Activated naive CD4-positive, alpha-beta T cell treated with anti-CD3 and anti-CD28 coated beads for 36 hours (primary cell): ENCODE data around the gene EDARADD. TPM values are rescaled to one million over a fixed set of nuclear protein-coding genes. Genes with fewer than 3 reads are reported as not detected.
"Not testable (repeated sequence)": the region's sequence is repeated elsewhere in the genome, so short reads cannot be mapped to it uniquely, and the experiment has no call there.

Source experiments
- CTCF ChIA-PET: fragments of 350-600 bp; sonication (Branson Sonifier 250); formaldehyde crosslinking; loops from one replicate; lab custom pipeline; 2021; ENCODE audit warnings: antibody characterized with exemption; lab: Charles Lee
- DNase-seq: peaks from one replicate; pipeline ENCODE4 v3.0.0-alpha.2; 2020
- H3K27ac Mint-ChIP-seq: one replicate; pipeline ENCODE4 v1.8.0; 2021; ENCODE audit warnings: mild to moderate bottlenecking, mixed read lengths
- H3K27me3 Mint-ChIP-seq: one replicate; pipeline ENCODE4 v1.8.0; 2021; ENCODE audit warnings: low read depth, mixed read lengths
- H3K36me3 Mint-ChIP-seq: one replicate; pipeline ENCODE4 v1.8.0; 2021; ENCODE audit warnings: low read depth, mixed read lengths
- H3K4me1 Mint-ChIP-seq: one replicate; pipeline ENCODE4 v1.8.0; 2021; ENCODE audit warnings: low read depth, mixed read lengths
- H3K4me3 Mint-ChIP-seq: one replicate; pipeline ENCODE4 v1.8.0; 2021; ENCODE audit warnings: mild to moderate bottlenecking, moderate library complexity, mixed read lengths
- H3K9me3 Mint-ChIP-seq: one replicate; pipeline ENCODE4 v1.8.0; 2021; ENCODE audit warnings: mixed read lengths
- intact Hi-C: fragments of 100-400 bp; cut with micrococcal nuclease; formaldehyde crosslinking; loops from one replicate; pipeline ENCODE4 v1.15.1; 2023
- total RNA-seq, 2 experiments: library from RNA; stranded (reverse); gene quantifications; one replicate each; pipeline ENCODE4 v1.2.3, GENCODE V29; 2021

Gene EDARADD
- total RNA-seq, 2 experiments from 2014 or later = 0.50 TPM; not detected in 1

DNA sequence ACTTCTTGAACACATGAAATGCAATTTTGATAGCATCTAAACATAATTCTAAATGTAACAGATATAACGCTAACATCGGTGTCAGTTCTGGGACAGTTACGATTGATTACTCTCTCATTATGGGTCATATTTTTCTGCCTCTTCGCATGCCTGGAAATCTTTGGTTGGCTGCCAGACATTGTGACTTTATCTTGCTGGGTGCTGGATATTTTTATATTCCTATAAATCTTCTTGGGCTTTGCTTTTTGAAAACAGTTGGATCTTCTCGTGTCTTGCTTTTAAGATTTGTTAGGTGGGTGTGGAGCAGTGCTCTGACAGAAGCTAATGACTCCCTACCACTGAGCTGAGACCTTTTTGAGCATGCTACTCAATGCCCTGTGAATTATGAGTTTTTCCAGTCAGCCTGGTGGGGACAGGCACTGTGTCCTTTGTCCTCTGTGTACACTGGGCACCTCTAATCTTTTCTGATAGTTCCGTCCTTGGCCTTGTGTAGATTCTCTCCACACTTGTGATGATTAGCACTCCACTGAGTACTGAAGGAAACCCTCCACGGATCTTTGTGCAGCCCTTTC is 28.0 kb upstream of the EDARADD start:
- Mint-ChIP-seq H3K27me3 (no peaks in the 10 kb centered on the region), H3K36me3 (no peaks in the 10 kb centered on the region), H3K4me1 (no peaks in the 10 kb centered on the region), H3K27ac (no peak overlapping the region), H3K9me3 (peaks cover 1% of the 10 kb centered on the region), H3K4me3 (no peak overlapping the region)
- CTCF ChIA-PET = interaction anchor here (0.6 kb wide), 1 partner anchor 719 kb away, joined by 4 read pairs; no protein-coding TSS in a partner anchor
- no peak for DNase-seq
- intact Hi-C loops = no loop called here

DNA sequence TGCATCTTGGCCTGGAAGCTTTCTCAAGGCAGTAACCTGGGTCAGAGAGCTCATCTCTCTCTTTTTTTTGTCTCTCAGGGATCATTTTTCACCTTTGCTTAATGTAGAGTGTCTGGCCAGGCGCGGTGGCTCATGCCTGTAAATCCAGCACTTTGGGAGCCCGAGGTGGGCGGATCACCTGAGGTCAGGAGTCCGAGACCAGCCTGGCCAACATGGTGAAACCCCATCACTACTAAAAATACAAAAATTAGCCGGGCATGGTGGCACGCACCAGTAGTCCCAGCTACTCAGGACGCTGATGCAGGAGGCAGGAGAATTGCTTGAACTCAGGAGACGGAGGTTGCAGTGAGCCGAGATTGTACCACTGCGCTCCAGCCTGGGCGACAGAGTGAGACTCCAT is 27.4 kb upstream of the EDARADD start:
- H3K27me3 Mint-ChIP-seq, H3K4me1 Mint-ChIP-seq, H3K9me3 Mint-ChIP-seq, H3K27ac Mint-ChIP-seq, H3K4me3 Mint-ChIP-seq, H3K36me3 Mint-ChIP-seq, DNase-seq, intact Hi-C loops: not testable (repeated sequence)
- CTCF ChIA-PET = interaction anchor here (0.6 kb wide), 1 partner anchor 720 kb away, joined by 4 read pairs; no protein-coding TSS in a partner anchor

DNA sequence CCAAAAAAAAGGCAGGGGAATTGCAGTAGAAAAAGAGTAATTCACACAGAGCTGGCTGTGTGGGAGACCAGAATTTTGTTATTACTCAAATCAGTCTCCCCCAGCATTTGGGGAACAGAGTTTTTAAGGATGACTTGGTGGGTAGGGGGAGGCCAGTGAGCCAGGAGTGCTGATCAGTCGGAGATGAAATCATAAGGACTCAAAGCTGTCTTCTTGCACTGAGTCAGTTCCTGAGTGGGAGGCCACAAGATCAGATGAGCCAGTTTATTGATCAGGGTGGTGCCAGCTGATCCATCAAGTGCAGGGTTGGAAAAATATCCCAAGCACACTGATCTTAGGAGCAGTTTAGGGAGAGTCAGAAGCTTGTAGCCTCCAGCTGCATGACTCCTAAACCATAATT is 23.7 kb upstream of the EDARADD start:
- CTCF ChIA-PET = no interaction called here
- Mint-ChIP-seq H3K27ac (no peak overlapping the region), H3K36me3 (no peaks in the 10 kb centered on the region), H3K4me1 (no peaks in the 10 kb centered on the region), H3K27me3 (peaks cover 2% of the 10 kb centered on the region), H3K9me3 (peaks cover 1% of the 10 kb centered on the region), H3K4me3 (no peak overlapping the region)
- intact Hi-C loops = no loop called here
- DNase-seq = no peak

DNA sequence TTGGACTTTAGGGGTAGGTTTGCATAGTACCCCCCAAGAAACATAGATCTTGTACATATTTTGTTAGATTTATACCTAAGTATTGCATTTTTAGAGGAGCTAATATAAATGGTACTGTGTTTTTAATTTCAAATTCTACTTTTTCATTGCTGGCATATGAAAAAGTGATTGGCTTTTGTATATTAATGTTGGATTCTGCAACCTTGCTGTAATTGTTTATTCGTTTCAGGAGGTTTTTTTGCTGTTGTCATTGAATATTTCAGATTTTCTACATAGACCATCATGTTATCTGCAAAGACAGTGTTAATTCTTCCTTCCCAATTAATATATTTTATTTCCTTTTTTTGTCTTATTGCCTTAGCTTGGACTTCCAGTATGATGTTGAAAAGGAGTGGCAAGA is 23.0 kb upstream of the EDARADD start:
- Mint-ChIP-seq H3K4me3 (no peak overlapping the region), H3K36me3 (no peaks in the 10 kb centered on the region), H3K4me1 (no peaks in the 10 kb centered on the region), H3K27me3 (peaks cover 2% of the 10 kb centered on the region), H3K9me3 (peaks cover 1% of the 10 kb centered on the region), H3K27ac (no peak overlapping the region)
- no peak for DNase-seq
- CTCF ChIA-PET = no interaction called here
- intact Hi-C loops = no loop called here

DNA sequence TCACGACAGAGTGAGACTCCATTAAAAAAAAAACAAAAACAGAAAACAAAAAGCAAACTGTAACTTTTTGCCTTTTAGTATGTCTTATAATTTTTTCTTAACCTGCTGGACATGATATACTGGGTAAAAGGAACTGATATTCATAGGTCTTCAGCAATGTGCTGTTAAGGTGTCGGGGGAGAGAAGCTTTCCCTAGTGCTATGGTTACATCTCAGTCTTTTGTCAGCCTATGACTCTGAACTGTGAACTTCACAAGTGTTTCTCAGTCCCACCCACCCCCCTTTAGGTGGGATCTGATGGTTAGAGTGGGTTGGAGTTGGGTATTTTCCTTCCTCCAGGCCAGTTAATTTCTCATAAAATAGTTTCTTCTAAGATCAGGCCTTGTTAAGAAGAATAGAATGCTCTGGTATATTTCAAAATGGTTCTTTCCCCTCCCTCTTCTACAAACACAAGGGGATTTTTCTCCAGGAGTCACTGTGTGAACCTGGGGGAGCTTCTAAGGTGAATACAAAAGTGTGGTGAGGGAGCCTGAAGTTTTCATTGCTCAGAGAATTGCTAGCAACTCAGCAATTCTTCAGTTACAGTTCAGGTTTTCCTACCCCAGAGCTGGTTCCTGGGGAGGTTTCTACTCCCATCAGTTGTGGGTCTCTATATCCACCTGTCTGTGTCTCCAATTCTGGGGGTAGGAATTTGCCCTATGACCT is 16.1 kb upstream of the EDARADD start:
- H3K27ac Mint-ChIP-seq = no peak overlapping the region

DNA sequence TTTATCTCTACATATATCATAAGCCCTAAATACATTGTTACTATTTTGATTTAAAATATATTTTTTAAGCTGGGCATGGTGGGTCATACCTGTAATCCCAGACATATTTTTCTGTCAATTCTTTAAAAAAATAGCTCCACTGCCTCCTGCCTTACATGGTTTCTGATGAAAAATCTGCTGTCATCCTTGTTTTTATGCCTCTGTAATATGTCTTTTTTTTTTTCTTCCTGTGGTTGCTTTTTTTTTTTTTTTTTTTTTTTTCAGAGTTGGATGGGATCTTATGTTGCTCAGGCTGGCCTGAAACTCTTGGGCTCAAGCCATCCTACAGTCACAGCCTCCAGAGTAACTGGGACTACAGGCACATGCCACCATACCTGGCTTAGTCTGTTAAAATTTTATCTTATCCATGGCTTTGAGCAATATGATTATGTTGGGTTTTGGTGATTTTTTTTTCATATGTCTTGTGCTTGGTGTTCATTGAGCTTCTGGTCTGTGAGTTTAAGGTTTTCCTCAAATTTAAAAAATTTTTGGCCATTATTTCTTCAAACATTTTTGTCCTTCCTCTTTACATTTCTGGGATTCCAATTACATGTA is 12.4 kb upstream of the EDARADD start:
- intact Hi-C loops = no loop called here
- H3K9me3 Mint-ChIP-seq = peaks cover 18% of the 10 kb centered on the region
- H3K27me3 Mint-ChIP-seq = no peaks in the 10 kb centered on the region
- H3K36me3 Mint-ChIP-seq = no peaks in the 10 kb centered on the region
- DNase-seq = no peak
- CTCF ChIA-PET = interaction anchor here (0.6 to 1.4 kb wide), 2 partner anchors 13 to 105 kb away, joined by 3 to 5 read pairs; no protein-coding TSS in a partner anchor
- H3K4me3 Mint-ChIP-seq = no peak overlapping the region
- peaks cover 3% of the 10 kb centered on the region for H3K4me1 Mint-ChIP-seq
- H3K27ac Mint-ChIP-seq = no peak overlapping the region

More for the DNA sequence above, 16.1 kb upstream of the EDARADD start:
- H3K27me3 Mint-ChIP-seq = peaks cover 2% of the 10 kb centered on the region
- peaks cover 18% of the 10 kb centered on the region for H3K9me3 Mint-ChIP-seq
- intact Hi-C loops = no loop called here
- DNase-seq = no peak
- peaks cover 3% of the 10 kb centered on the region for H3K4me1 Mint-ChIP-seq
- CTCF ChIA-PET = no interaction called here
- H3K36me3 Mint-ChIP-seq = no peaks in the 10 kb centered on the region
- no peak overlapping the region for H3K4me3 Mint-ChIP-seq

DNA sequence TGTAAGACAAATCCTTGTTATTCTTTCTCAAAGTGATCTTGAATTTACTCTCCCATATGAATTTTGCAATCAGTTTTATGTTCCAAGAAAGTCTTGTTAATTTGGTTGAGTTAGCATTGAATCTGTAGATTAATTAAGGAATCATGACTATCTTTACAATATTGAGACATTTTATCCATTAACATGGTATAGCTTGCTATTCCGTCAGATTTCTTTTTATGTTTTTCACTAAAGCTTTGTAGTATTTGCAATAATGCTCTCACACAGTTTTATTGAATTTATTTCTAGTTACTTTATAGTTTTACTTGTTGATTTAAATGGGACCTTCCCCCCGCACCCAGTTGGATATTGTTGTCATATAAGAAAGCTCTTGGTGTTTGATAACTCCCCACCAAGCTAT is 5.8 kb upstream of the EDARADD start:
- CTCF ChIA-PET = interaction anchor here (0.6 kb wide), 1 partner anchor 13 kb away, joined by 3 read pairs; no protein-coding TSS in a partner anchor
- Mint-ChIP-seq H3K4me1 (no peaks in the 10 kb centered on the region), H3K4me3 (no peak overlapping the region), H3K27ac (no peak overlapping the region), H3K27me3 (peaks cover 4% of the 10 kb centered on the region), H3K9me3 (no peaks in the 10 kb centered on the region), H3K36me3 (no peaks in the 10 kb centered on the region)
- DNase-seq = no peak
- intact Hi-C loops = no loop called here

DNA sequence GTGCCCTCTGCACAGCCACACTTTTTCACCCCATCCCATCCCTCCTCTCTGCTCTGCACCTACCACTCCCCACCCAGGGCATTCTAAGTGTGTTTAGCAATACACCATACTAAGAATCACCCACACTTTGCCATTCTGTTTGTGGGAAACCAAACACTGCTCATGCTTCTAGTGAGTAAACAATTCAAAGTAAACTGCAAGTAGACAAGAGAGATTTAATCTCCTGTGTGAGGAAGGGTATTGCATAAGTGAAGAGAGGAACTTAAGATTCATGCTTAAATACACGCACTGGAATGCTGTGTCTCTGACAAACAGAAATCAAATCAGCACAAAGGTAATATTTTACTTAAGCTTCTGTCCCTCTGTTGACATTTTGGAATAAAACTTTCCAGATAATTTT is 4.8 kb upstream of the EDARADD start:
- CTCF ChIA-PET = interaction anchor here (0.6 kb wide), 1 partner anchor 22 kb away, joined by 5 read pairs; no protein-coding TSS in a partner anchor
- intact Hi-C loops = no loop called here
- H3K36me3 Mint-ChIP-seq = no peaks in the 10 kb centered on the region
- H3K4me1 Mint-ChIP-seq = peaks cover 7% of the 10 kb centered on the region
- no peaks in the 10 kb centered on the region for H3K9me3 Mint-ChIP-seq
- no peak for DNase-seq
- H3K4me3 Mint-ChIP-seq = no peak overlapping the region
- peaks cover 13% of the 10 kb centered on the region for H3K27me3 Mint-ChIP-seq
- H3K27ac Mint-ChIP-seq = no peak overlapping the region

DNA sequence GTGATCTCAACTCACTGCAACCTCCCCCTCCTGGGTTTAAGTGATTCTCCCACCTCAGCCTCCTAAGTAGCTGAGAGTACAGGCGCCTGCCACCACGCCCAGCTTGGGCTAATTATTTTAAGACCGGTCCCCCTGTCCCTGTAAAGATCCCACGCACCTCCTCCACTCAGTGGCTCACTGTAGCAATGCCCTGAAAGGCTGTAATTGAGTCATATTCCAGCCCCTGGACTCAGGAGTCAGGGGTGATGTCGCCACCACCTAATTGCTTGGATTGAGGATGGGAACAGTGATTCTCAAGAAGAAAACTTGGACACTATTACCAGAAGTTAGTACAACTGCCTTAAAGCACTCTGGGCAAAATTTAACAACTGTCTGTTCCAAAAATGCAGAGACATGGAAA is 3.1 kb upstream of the EDARADD start:
- CTCF ChIA-PET = no interaction called here
- Mint-ChIP-seq H3K4me3 (no peak overlapping the region), H3K27me3 (peaks cover 20% of the 10 kb centered on the region), H3K36me3 (peaks cover 2% of the 10 kb centered on the region), H3K27ac (no peak overlapping the region), H3K9me3 (no peaks in the 10 kb centered on the region), H3K4me1 (peaks cover 13% of the 10 kb centered on the region)
- intact Hi-C loops = no loop called here
- DNase-seq = no peak

DNA sequence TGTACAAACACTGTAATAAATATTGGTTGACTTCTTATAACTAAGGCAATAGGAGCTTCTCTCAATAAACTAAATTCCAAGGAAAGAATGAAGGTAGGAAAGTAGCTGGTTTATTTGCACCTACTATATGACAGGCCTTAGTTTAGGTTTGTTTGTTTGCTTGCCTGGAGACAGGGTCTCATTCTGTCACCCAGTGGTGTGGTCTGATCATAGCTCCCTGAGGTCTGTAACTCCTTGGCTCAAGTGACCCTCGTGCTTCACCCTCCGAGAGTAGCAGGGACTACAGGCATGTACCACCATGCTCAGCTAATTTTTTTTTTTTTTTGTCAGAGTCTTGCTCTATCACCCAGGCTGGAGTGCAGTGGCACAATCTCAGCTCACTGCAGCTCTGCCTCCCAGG is 1.9 kb upstream of the EDARADD start:
- peaks cover 27% of the 10 kb centered on the region for H3K27me3 Mint-ChIP-seq
- H3K9me3 Mint-ChIP-seq = no peaks in the 10 kb centered on the region
- H3K27ac Mint-ChIP-seq = no peak overlapping the region
- intact Hi-C loops = no loop called here
- CTCF ChIA-PET = interaction anchor here (0.6 kb wide), 1 partner anchor 17 kb away, joined by 3 read pairs; no protein-coding TSS in a partner anchor
- H3K4me3 Mint-ChIP-seq = no peak overlapping the region
- peaks cover 2% of the 10 kb centered on the region for H3K36me3 Mint-ChIP-seq
- no peak for DNase-seq
- peaks cover 18% of the 10 kb centered on the region for H3K4me1 Mint-ChIP-seq

DNA sequence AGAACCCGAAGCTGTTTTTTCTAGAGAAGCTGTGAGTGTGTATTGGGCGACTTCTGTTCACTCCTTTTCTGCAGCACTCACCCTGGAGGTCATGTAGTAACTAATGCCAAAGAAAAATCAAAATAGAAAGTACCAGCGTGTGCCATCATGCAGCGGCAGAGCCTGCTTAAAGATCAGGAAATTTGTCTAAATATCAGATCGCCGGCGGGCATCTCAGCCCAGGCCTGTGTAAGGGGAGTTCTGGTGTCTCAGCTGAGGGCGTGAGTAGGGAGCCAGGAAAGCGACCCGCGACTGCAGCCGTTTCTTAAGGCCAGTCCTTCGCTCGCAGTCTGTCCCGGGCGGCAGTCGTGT is 768 bp downstream of the EDARADD start:
- intact Hi-C loops = loop anchor here (1.0 kb wide), 1 partner anchor 95 kb away; no protein-coding TSS in a partner anchor
- H3K36me3 Mint-ChIP-seq = peaks cover 2% of the 10 kb centered on the region
- no peak for DNase-seq
- H3K27ac Mint-ChIP-seq = no peak overlapping the region
- peaks cover 43% of the 10 kb centered on the region for H3K27me3 Mint-ChIP-seq
- peaks cover 18% of the 10 kb centered on the region for H3K4me1 Mint-ChIP-seq
- H3K4me3 Mint-ChIP-seq = peak overlapping the region; percentile 79
- CTCF ChIA-PET = interaction anchor here (0.8 to 1.1 kb wide), 3 partner anchors 14 to 57 kb away, joined by 3 read pairs; no protein-coding TSS in a partner anchor
- H3K9me3 Mint-ChIP-seq = no peaks in the 10 kb centered on the region

DNA sequence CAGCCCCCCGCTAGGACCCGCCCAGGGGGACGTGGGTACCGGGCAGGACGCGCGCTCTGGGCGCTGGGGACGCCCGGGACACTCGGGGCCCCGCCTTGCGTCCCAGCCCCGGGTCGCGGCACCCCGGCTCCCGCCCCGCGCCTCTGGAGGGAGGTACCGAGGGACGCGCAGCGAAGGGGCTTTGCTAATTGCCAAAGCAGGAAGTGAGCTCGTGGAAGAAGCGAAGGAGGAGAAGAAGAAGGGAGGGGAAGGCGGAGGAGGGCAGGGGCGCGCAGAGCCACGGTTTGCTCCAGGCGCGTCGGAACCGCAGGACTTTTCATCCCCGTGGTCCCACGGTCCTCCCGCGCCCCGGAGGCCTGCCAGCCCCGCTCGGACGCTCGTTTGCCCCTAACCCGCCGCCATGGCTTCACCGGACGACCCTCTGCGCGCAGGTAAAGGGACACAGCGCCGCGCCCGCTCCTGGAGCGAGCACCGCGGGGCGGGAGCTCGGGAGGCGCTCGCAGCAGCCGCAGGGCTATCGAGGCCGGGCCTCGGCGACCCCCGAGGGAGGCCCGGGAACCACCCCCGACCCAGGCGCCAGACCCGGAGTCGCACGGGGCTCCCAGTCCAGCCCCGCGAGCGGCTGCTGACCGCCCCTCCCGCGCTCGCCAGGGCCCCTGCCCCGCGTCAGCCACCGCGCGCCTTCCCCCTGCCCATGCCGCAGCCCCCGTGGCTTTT is 1.3 kb downstream of the EDARADD start:
- Mint-ChIP-seq H3K4me1 (peaks cover 18% of the 10 kb centered on the region), H3K27me3 (peaks cover 47% of the 10 kb centered on the region), H3K9me3 (no peaks in the 10 kb centered on the region), H3K27ac (no peak overlapping the region), H3K36me3 (peaks cover 2% of the 10 kb centered on the region), H3K4me3 (peak overlapping the region; percentile 79)
- peak; percentile 40 for DNase-seq
- intact Hi-C loops = no loop called here
- CTCF ChIA-PET = interaction anchor here (0.9 to 1.1 kb wide), 3 partner anchors 13 to 57 kb away, joined by 3 read pairs; no protein-coding TSS in a partner anchor
